Esophagus squamous epithelium (tissue), 5 donors: ENCODE data around the gene GET4. TPM values are rescaled to one million over a fixed set of nuclear protein-coding genes. Genes with fewer than 3 reads are reported as not detected.

Experiments
- DNase-seq: peaks from one replicate; lab custom pipeline; 2025; lab: John Stamatoyannopoulos, UW
- H3K27ac ChIP-seq, 4 donors: fragments of 200-600 bp; sonication (generic); one replicate each; pipeline ENCODE4 v1.5.1; 2016 to 2019; ENCODE audit warnings: mild to moderate bottlenecking in 1 of 4
- H3K27me3 ChIP-seq, 4 donors: fragments of 200-600 bp; sonication (generic); 1 replicate in 3 of 4; 2 replicates in 1 of 4; pipeline versions ENCODE4 v1.5.1 to v1.6.0; 2017 to 2021; ENCODE audit warnings: antibody characterized with exemption in 1 of 4
- H3K36me3 ChIP-seq, 3 donors: fragments of 200-600 bp; sonication (generic); one replicate each; pipeline ENCODE4 v1.5.1; 2016 to 2019
- H3K4me1 ChIP-seq, 3 donors: fragments of 200-600 bp; sonication (generic); one replicate each; pipeline ENCODE4 v1.5.1; 2017 to 2019
- H3K4me3 ChIP-seq, 4 donors: fragments of 200-600 bp; sonication (generic); 1 replicate in 3 of 4; 2 replicates in 1 of 4; pipeline ENCODE4 v1.5.1; 2016 to 2019; ENCODE audit warnings: mild to moderate bottlenecking in 2 of 4, moderate library complexity in 1 of 4
- H3K9me3 ChIP-seq, 3 donors: fragments of 200-600 bp; sonication (generic); one replicate each; pipeline ENCODE4 v1.5.1; 2016 to 2019
- POLR2A ChIP-seq, 4 donors: fragments of 450-650 bp; IDR thresholded peaks; one replicate each; pipeline ENCODE4 v1.6.1; 2017; ENCODE audit warnings: antibody characterized with exemption in 4 of 4, mild to moderate bottlenecking in 4 of 4, moderate library complexity in 3 of 4
- WGBS, 2 donors: methylation state at CpG; one replicate each; pipeline ENCODE4 v1.1.5; 2018; 5-methylcytosine and 5-hydroxymethylcytosine counted together
- intact Hi-C: fragments of 100-400 bp; cut with DNase I; formaldehyde crosslinking; loops from one replicate; pipeline ENCODE4 v1.15.0; 2022
- total RNA-seq, 4 donors: library from RNA; depleted of rRNA; stranded (reverse); fragments of >200 nt; gene quantifications; one replicate each; pipeline ENCODE4 v1.1.0, GENCODE V29; 2016
- TF ChIP-seq, protein P1 (sequence below), 6 experiments: fragments of 450-650 bp in 4 of 6; fragments of 200-600 bp in 2 of 6; sonication (generic) in 2 of 6; IDR thresholded peaks; one replicate each; pipeline ENCODE4 v1.5.1; 2016 to 2019; ENCODE audit warnings: antibody characterized with exemption in 6 of 6, mild to moderate bottlenecking in 4 of 6, moderate library complexity in 4 of 6
- donor health status: DM: yes; HTN: yes; CAD: no.

The GET4 gene
- total RNA-seq, 4 donors from 2014 or later = 22.3 to 29.6 (median 27.8) TPM

DNA sequence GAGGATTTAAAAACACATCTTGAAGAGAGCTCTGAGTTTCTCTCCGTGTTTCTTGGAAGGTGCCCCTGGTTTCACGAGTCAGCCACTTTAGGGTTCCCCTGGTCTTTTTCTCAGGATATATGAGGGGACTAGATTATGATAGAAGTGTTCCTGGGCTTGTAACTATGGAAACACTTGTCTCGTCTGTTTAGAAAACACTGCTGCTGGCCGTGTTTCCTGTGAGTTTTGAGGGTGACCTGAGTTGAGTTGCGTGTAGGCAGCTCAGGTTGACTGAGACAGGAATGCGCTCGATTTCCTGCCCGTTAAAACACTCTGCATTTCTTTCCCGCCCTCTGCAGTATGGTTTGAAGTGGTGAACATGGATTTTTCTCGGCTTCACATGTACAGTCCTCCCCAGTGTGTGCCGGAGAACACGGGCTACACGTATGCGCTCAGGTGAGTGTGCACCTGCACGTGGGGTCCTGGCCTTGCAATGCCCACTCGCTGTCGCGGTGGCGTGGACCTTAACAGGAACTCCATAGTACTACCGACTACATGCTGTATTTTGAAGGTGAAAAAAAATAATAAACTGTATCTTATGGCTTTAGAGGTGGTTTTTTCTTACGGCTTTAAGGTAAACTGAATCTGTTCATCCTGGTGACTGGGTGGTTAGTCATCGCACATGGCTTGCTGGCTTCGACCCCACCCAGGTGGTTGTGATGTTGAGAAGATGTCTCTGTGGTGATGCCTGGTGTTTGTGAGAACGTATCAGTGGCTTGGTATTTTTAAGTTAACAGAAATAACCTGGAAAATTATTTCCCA, 44.0 kb upstream of the GET4 start, which contains the start of gene SUN1:
Gene SUN1 (plus strand): TSS at position 310 of the 801 bp plus-strand sequence. CDS start 49 bp downstream, at position 359.
- H3K4me1 ChIP-seq = peaks cover 43 to 91% (median 67%) of the 10 kb centered on the region in 3 donors
- 25 to 34% methylated on average over 22 to 23 of the region's 24 CpGs for WGBS, 2 donors
- intact Hi-C loops = no loop called here
- no peaks in the 10 kb centered on the region for H3K9me3 ChIP-seq
- H3K27me3 ChIP-seq = no peaks in the 10 kb centered on the region
- H3K36me3 ChIP-seq = peaks cover 0 to 25% (median 0%) of the 10 kb centered on the region in 3 donors
- no peak for DNase-seq
- peak within 1 kb of the TSS in 3 of 4 donors; percentile 6 to 47 (median 22) for H3K4me3 ChIP-seq
- H3K27ac ChIP-seq = peak within 1 kb of the TSS; percentile 82 to 96 (median 92)
- no peak for TF ChIP-seq POLR2A (IDR thresholded peaks at IDR 0.05)
- TF ChIP-seq, protein P1, sequence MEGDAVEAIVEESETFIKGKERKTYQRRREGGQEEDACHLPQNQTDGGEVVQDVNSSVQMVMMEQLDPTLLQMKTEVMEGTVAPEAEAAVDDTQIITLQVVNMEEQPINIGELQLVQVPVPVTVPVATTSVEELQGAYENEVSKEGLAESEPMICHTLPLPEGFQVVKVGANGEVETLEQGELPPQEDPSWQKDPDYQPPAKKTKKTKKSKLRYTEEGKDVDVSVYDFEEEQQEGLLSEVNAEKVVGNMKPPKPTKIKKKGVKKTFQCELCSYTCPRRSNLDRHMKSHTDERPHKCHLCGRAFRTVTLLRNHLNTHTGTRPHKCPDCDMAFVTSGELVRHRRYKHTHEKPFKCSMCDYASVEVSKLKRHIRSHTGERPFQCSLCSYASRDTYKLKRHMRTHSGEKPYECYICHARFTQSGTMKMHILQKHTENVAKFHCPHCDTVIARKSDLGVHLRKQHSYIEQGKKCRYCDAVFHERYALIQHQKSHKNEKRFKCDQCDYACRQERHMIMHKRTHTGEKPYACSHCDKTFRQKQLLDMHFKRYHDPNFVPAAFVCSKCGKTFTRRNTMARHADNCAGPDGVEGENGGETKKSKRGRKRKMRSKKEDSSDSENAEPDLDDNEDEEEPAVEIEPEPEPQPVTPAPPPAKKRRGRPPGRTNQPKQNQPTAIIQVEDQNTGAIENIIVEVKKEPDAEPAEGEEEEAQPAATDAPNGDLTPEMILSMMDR (IDR thresholded peaks at IDR 0.05) = peak in 1 of 6 experiments; percentile 11

GRCh38 chr7:832968-833424, 43.4 kb upstream of the GET4 start:
- Histone ChIP-seq H3K27me3 (no peaks in the 10 kb centered on the region), H3K4me3 (peak overlapping the region in 1 of 4 donors; percentile 47), H3K27ac (peak overlapping the region; percentile 82 to 96 (median 92)), H3K4me1 (peaks cover 43 to 97% (median 67%) of the 10 kb centered on the region in 3 donors), H3K9me3 (no peaks in the 10 kb centered on the region), H3K36me3 (peaks cover 0 to 30% (median 0%) of the 10 kb centered on the region in 3 donors)
- TF ChIP-seq, protein P1 (IDR thresholded peaks at IDR 0.05) = no peak
- no peak for TF ChIP-seq POLR2A (IDR thresholded peaks at IDR 0.05)
- intact Hi-C loops = no loop called here
- no peak for DNase-seq
- 52 to 53% methylated on average over 13 to 15 of the region's 15 CpGs for WGBS, 2 donors

GRCh38 chr7:833601-834258, 42.6 kb upstream of the GET4 start:
- Histone ChIP-seq H3K36me3 (peaks cover 0 to 33% (median 0%) of the 10 kb centered on the region in 3 donors), H3K4me1 (peaks cover 43 to 98% (median 67%) of the 10 kb centered on the region in 3 donors), H3K4me3 (no peak overlapping the region), H3K27me3 (no peaks in the 10 kb centered on the region), H3K27ac (peak overlapping the region; percentile 31 to 96 (median 86)), H3K9me3 (no peaks in the 10 kb centered on the region)
- intact Hi-C loops = no loop called here
- no peak for TF ChIP-seq POLR2A (IDR thresholded peaks at IDR 0.05)
- TF ChIP-seq, protein P1 (IDR thresholded peaks at IDR 0.05) = no peak
- no peak for DNase-seq
- WGBS, 2 donors = 60 to 70% methylated on average over 7 to 8 of the region's 8 CpGs

GRCh38 chr7:834277-834676, 42.1 kb upstream of the GET4 start:
- TF ChIP-seq, protein P1 (IDR thresholded peaks at IDR 0.05) = no peak
- TF ChIP-seq POLR2A (IDR thresholded peaks at IDR 0.05) = no peak
- peaks cover 0 to 36% (median 0%) of the 10 kb centered on the region in 3 donors for H3K36me3 ChIP-seq
- 88 to 96% methylated on average over 10 to 11 of the region's 12 CpGs for WGBS, 2 donors
- no peak overlapping the region for H3K4me3 ChIP-seq
- no peak for DNase-seq
- H3K9me3 ChIP-seq = no peaks in the 10 kb centered on the region
- peaks cover 43 to 95% (median 67%) of the 10 kb centered on the region in 3 donors for H3K4me1 ChIP-seq
- H3K27me3 ChIP-seq = no peaks in the 10 kb centered on the region
- intact Hi-C loops = no loop called here
- peak overlapping the region; percentile 31 to 96 (median 86) for H3K27ac ChIP-seq
